Measurements from ENCODE around the gene HLA-DOB. TPM values are rescaled to one million over a fixed set of nuclear protein-coding genes. Genes with fewer than 3 reads are reported as not detected.

Gene HLA-DOB
- total RNA-seq, 4 donors from 2014 or later: 5.7 TPM; not detected in 3

DNA sequence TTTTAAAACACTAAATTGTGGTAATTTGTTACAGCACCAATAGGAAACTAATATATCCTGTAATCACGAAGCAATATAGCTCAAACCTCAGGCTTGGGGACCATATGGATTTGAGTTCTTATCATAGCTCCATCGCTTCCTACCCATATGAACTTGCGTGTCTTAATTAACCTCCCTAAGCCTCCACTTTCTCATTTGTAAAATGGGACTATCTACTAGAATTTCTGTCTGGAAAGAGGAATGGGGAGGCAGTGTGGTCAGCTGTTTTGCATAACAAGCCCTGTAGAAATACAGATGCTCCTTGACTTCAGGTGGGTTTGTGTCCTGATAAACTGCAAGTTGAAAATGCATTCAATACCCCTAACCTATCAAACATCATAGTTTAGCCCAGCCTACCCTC lies 17.1 kb downstream of the HLA-DOB start:
- Histone ChIP-seq H3K27me3 (peaks cover 77% of the 10 kb centered on the region), H3K4me3 (no peak overlapping the region), H3K4me1 (peaks cover 0 to 7% (median 2%) of the 10 kb centered on the region in 4 donors), H3K36me3 (no peaks in the 10 kb centered on the region), H3K9me3 (peaks cover 0 to 4% of the 10 kb centered on the region in 2 donors), H3K27ac (no peak overlapping the region)
- TF ChIP-seq EP300 (IDR thresholded peaks at IDR 0.05; ENCODE audit: low read depth) (no peak), POLR2A (IDR thresholded peaks at IDR 0.05) (no peak), POLR2AphosphoS5 (IDR thresholded peaks at IDR 0.05) (no peak)
- TF ChIP-seq, protein P1, sequence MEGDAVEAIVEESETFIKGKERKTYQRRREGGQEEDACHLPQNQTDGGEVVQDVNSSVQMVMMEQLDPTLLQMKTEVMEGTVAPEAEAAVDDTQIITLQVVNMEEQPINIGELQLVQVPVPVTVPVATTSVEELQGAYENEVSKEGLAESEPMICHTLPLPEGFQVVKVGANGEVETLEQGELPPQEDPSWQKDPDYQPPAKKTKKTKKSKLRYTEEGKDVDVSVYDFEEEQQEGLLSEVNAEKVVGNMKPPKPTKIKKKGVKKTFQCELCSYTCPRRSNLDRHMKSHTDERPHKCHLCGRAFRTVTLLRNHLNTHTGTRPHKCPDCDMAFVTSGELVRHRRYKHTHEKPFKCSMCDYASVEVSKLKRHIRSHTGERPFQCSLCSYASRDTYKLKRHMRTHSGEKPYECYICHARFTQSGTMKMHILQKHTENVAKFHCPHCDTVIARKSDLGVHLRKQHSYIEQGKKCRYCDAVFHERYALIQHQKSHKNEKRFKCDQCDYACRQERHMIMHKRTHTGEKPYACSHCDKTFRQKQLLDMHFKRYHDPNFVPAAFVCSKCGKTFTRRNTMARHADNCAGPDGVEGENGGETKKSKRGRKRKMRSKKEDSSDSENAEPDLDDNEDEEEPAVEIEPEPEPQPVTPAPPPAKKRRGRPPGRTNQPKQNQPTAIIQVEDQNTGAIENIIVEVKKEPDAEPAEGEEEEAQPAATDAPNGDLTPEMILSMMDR (IDR thresholded peaks at IDR 0.05): no peak
- 74 to 81% methylated on average over 3 of the region's 3 CpGs for WGBS, 2 donors (ENCODE audit: low coverage in 1 of 2)
- no peak for DNase-seq
- intact Hi-C loops (cut with DNase I; ENCODE audit: low total_unique reads): loop anchor here (5.0 kb wide), 1 partner anchor 387 kb away; no protein-coding TSS in a partner anchor
- in situ Hi-C loops (cut with MboI; ENCODE audit: low pct_ligation_motif_present in 1 of 4, low pct_unique_long_range_greater_than_20kb in 1 of 4, low sequenced_read_pairs in 3 of 4): loop anchor here (5.0 to 25.0 kb wide), 4 partner anchors 105 to 562 kb away; no protein-coding TSS in a partner anchor

DNA sequence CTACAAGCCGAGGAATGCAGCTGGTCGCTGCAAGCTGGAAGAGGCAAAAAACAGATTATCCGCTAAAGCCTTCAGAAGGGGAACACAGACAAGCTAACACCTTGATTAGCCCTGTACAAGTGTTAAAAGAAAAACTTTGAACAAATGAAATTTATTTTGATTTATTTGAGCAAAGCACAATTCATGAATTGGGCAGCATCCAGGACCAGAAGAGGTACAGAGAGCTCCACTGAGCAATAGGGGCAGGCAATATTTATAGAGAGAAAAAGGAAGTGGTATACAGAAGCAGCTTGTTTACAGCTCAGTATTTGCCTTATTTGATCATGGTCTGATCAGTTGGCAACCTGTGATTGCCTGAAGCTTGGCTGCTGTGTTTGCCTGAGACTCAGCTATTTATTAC lies 17.6 kb downstream of the HLA-DOB start:
- DNase-seq: no peak
- TF ChIP-seq POLR2AphosphoS5 (IDR thresholded peaks at IDR 0.05) (no peak), POLR2A (IDR thresholded peaks at IDR 0.05) (no peak)
- peaks cover 0 to 4% of the 10 kb centered on the region in 2 donors for H3K9me3 ChIP-seq
- peaks cover 0 to 7% (median 2%) of the 10 kb centered on the region in 4 donors for H3K4me1 ChIP-seq
- intact Hi-C loops (cut with DNase I; ENCODE audit: low total_unique reads) (loop anchor here (5.0 kb wide), 1 partner anchor 387 kb away; no protein-coding TSS in a partner anchor), in situ Hi-C loops (cut with MboI; ENCODE audit: low pct_ligation_motif_present in 1 of 4, low pct_unique_long_range_greater_than_20kb in 1 of 4, low sequenced_read_pairs in 3 of 4) (loop anchor here (5.0 to 25.0 kb wide), 4 partner anchors 104 to 562 kb away; no protein-coding TSS in a partner anchor)
- no peak overlapping the region for H3K4me3 ChIP-seq
- H3K27ac ChIP-seq: no peak overlapping the region
- H3K27me3 ChIP-seq: peaks cover 79% of the 10 kb centered on the region
- 95 to 97% methylated on average over 3 of the region's 3 CpGs for WGBS, 2 donors (ENCODE audit: low coverage in 1 of 2)
- no peaks in the 10 kb centered on the region for H3K36me3 ChIP-seq

DNA sequence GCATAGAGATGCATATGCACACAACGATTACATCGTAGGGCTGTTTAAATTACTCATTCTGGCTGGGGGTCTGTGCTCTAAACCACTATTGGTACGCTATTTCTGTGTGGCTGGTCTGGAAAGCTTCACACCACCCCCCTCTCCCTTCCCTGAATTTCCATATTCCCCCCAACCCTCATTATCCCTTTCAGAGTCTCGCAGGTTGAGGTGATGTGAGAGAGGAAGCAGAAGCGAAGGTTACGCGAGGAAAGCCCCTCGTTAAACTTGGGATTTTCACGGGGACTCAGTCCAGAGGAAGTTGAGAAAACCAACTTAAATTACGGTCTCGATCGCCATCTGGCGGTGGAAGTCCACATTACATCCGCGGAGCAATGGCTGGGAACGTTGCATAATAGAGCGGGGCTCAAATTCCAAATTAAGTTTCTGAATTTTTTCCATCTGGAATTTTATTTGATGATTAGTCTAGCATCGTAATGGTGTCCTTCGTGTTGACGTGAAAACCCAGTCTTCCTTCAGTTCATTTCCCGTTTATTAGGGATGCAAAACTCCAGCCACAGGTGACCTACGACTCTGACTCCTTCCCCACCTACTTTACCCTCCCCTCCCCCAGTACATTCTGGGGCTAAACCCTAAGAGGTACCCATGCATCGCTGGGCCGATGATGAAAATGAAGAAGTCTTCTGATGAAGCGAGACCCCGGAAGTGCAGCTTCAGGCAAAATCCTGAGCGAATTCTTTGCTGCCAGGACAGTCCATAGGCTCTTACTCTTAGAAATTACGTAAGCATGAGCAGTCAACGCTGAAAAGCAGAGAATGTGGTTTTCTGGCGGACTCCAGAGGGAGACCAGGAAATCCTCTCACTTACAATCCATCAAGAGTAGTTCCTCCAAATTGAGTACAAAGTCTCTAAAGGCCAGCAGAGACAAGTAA lies 19.7 kb downstream of the HLA-DOB start:
- Histone ChIP-seq H3K4me3 (peak overlapping the region in 1 of 4 donors; percentile 19), H3K9me3 (peaks cover 0 to 4% of the 10 kb centered on the region in 2 donors), H3K4me1 (peaks cover 0 to 7% (median 2%) of the 10 kb centered on the region in 4 donors), H3K27me3 (peaks cover 82% of the 10 kb centered on the region), H3K36me3 (no peaks in the 10 kb centered on the region), H3K27ac (no peak overlapping the region)
- TF ChIP-seq POLR2A (IDR thresholded peaks at IDR 0.05) (no peak), EP300 (IDR thresholded peaks at IDR 0.05; ENCODE audit: low read depth) (no peak), POLR2AphosphoS5 (IDR thresholded peaks at IDR 0.05) (no peak)
- TF ChIP-seq, protein P1 (IDR thresholded peaks at IDR 0.05): peak; percentile 89 to 93 (median 91)
- DNase-seq: peak; percentile 81
- WGBS, 2 donors (ENCODE audit: low coverage in 1 of 2): 12 to 20% methylated on average over 14 to 30 of the region's 30 CpGs
- in situ Hi-C loops (cut with MboI; ENCODE audit: low pct_ligation_motif_present in 1 of 4, low pct_unique_long_range_greater_than_20kb in 1 of 4, low sequenced_read_pairs in 3 of 4) (loop anchor here (5.0 to 25.0 kb wide), 4 partner anchors 102 to 560 kb away; no protein-coding TSS in a partner anchor), intact Hi-C loops (cut with DNase I; ENCODE audit: low total_unique reads) (loop anchor here (5.0 kb wide), 1 partner anchor 385 kb away; no protein-coding TSS in a partner anchor)

DNA sequence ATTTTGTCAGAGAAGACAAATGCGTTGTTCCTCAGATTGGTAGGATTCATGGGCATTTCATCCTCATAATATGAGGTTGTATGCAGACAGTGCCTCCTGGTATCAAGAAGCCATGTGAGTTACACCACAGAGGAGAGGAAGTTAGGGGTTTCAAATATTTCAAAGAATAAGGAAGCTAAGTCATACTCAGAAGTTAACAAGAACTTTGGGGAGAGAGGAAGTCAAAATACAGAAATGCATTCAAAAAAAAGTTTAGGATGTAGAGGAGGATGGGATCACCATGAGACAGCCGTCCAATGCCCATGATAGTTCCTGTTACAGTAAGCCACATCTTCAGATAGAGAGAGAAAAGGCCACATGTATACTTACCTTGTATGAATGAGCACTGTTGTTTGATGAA lies 22.3 kb downstream of the HLA-DOB start:
- 50 to 72% methylated on average over 1 to 2 of the region's 2 CpGs for WGBS, 2 donors (ENCODE audit: low coverage in 1 of 2)
- in situ Hi-C loops (cut with MboI; ENCODE audit: low pct_ligation_motif_present in 1 of 4, low pct_unique_long_range_greater_than_20kb in 1 of 4, low sequenced_read_pairs in 3 of 4): loop anchor here in 3 of 4 donors (5.0 to 25.0 kb wide), 4 partner anchors 97 to 557 kb away; no protein-coding TSS in a partner anchor

More for the DNA sequence above, 22.3 kb downstream of the HLA-DOB start:
- Histone ChIP-seq H3K4me3 (no peak overlapping the region), H3K27me3 (peaks cover 76% of the 10 kb centered on the region), H3K9me3 (peaks cover 0 to 4% of the 10 kb centered on the region in 2 donors), H3K36me3 (no peaks in the 10 kb centered on the region), H3K4me1 (peaks cover 0 to 7% (median 2%) of the 10 kb centered on the region in 4 donors), H3K27ac (no peak overlapping the region)
- DNase-seq: no peak
- intact Hi-C loops (cut with DNase I; ENCODE audit: low total_unique reads): no loop called here
- TF ChIP-seq POLR2A (IDR thresholded peaks at IDR 0.05) (no peak), POLR2AphosphoS5 (IDR thresholded peaks at IDR 0.05) (no peak), EP300 (IDR thresholded peaks at IDR 0.05; ENCODE audit: low read depth) (no peak)
- TF ChIP-seq, protein P1 (IDR thresholded peaks at IDR 0.05): no peak
